DMS153 treated with DMSO at 0.1 percent for 48 hours (cell line): Measurements from ENCODE around the gene RPGR.

Experiments
- DNase-seq: peaks from one replicate; lab custom pipeline; 2025; ENCODE audit not compliant: unreplicated experiment; lab: John Stamatoyannopoulos, UW

RPGR gene

GRCh38 chrX:38268011-38268410 is 59.3 kb downstream of the RPGR start:
- DNase-seq, result no peak

GRCh38 chrX:38262715-38263620 is 64.3 kb downstream of the RPGR start:
- DNase-seq, result no peak

GRCh38 chrX:38260231-38260630 is 67.1 kb downstream of the RPGR start:
- no peak for DNase-seq

GRCh38 chrX:38256019-38256418 is 71.3 kb downstream of the RPGR start:
- DNase-seq, result no peak

- no peak for DNase-seq
Observed at GRCh38 chrX:38249965-38250364, 77.3 kb downstream of the RPGR start.

- DNase-seq, result no peak
Observed at GRCh38 chrX:38247051-38247450, 80.3 kb downstream of the RPGR start.

- no peak for DNase-seq
Observed at GRCh38 chrX:38240541-38240940, 86.8 kb downstream of the RPGR start.

- no peak for DNase-seq
Observed at GRCh38 chrX:38236901-38237615, 90.3 kb downstream of the RPGR start.

- DNase-seq, result no peak
Observed at GRCh38 chrX:38233891-38234667, 93.2 kb downstream of the RPGR start.

GRCh38 chrX:38232079-38232686 is 95.1 kb downstream of the RPGR start:
- no peak for DNase-seq

GRCh38 chrX:38225093-38225492 is 102.2 kb downstream of the RPGR start:
- no peak for DNase-seq

GRCh38 chrX:38224160-38224559 is 103.1 kb downstream of the RPGR start:
- no peak for DNase-seq

GRCh38 chrX:38221391-38221929 is 105.8 kb downstream of the RPGR start:
- DNase-seq, result no peak

GRCh38 chrX:38220415-38221390 is 106.6 kb downstream of the RPGR start, which contains the start of gene SRPX:
SRPX (minus strand) TSS chrX:38220871; CDS start chrX:38220792, 79 bp downstream.
- DNase-seq, result no peak

GRCh38 chrX:38220024-38220414 is 107.3 kb downstream of the RPGR start:
- no peak for DNase-seq
